Measurements from ENCODE around the gene PPDPF. TPM values are rescaled to one million over a fixed set of nuclear protein-coding genes. Genes with fewer than 3 reads are reported as not detected.

PPDPF gene
- total and polyA plus RNA-seq, 2 donors (not counting 1 experiment from before 2014, with no cell fraction given): 93.5 to 162 TPM

GRCh38 chr20:63543131-63543530, 22.6 kb downstream of the PPDPF start:
- Mint-ChIP-seq H3K9me3 (ENCODE audit: insufficient read depth) (no peaks in the 10 kb centered on the region), H3K4me1 (peaks cover 58% of the 10 kb centered on the region), H3K27me3 (no peaks in the 10 kb centered on the region), H3K27ac (peak overlapping the region; percentile 89), H3K4me3 (peak overlapping the region; percentile 74)
- no peaks in the 10 kb centered on the region for H3K9me3 ChIP-seq (ENCODE audit: control extremely low read depth in 1 of 3, control insufficient read depth in 2 of 3, insufficient read depth in 1 of 3, low read length in 2 of 3)
- intact Hi-C loops (cut with micrococcal nuclease): no loop called here
- H3K79me2 ChIP-seq (ENCODE audit: control insufficient read depth, insufficient read depth, low read length): no peaks in the 10 kb centered on the region
- H3K9ac ChIP-seq (ENCODE audit: low read length): no peak overlapping the region
- peaks cover 0 to 2% (median 0%) of the 10 kb centered on the region in 4 experiments for H3K27me3 ChIP-seq (replicated peaks in 1 of 4; ENCODE audit: control extremely low read depth in 1 of 4, control insufficient read depth in 3 of 4, insufficient read depth in 4 of 4, low read length in 3 of 4)
- WGBS (ENCODE audit: insufficient coverage): 91% methylated on average over 10 of the region's 10 CpGs
- ChIA-PET POLR2A (interaction anchor here (0.6 to 2.1 kb wide), 6 partner anchors 9 to 91 kb away, joined by 3 to 11 read pairs (median 6); partner anchors contain the start of genes FNDC11 and GMEB2), CTCF (interaction anchor here (1.6 to 2.8 kb wide), 2 partner anchors 9 to 47 kb away, joined by 4 to 10 read pairs; no protein-coding TSS in a partner anchor)
- no peaks in the 10 kb centered on the region for H4K20me1 ChIP-seq (ENCODE audit: control insufficient read depth, insufficient read depth, low read length, poor library complexity, severe bottlenecking)
- peak overlapping the region; percentile 56 for H3K4me2 ChIP-seq (replicated peaks; ENCODE audit: low read depth, low read length, poor library complexity, severe bottlenecking)
- H3K27ac ChIP-seq (ENCODE audit: low read length in 2 of 2): peak overlapping the region in 1 of 2 donors; percentile 22
- H2AFZ ChIP-seq (ENCODE audit: insufficient read depth, low read depth, low read length, poor library complexity, severe bottlenecking): no peak overlapping the region
- peak overlapping the region in 1 of 5 experiments; percentile 4 for H3K4me3 ChIP-seq (ENCODE audit: control extremely low read depth in 1 of 5, extremely low read depth in 1 of 5, insufficient read depth in 1 of 5, low read depth in 2 of 5, low read length in 4 of 5)
- no peak for TF ChIP-seq CTCF (IDR thresholded peaks at IDR 0.05)
- TF ChIP-seq EZH2 (IDR thresholded peaks at IDR 0.05; ENCODE audit: borderline replicate concordance, insufficient read depth, low read depth, low read length, poor library complexity, severe bottlenecking): no peak
- H3K36me3 ChIP-seq (replicated peaks in 1 of 2; ENCODE audit: control extremely low read depth in 1 of 2, control insufficient read depth in 1 of 2, extremely low read depth in 1 of 2, insufficient read depth in 2 of 2, low read length in 1 of 2): no peaks in the 10 kb centered on the region
- ATAC-seq (ENCODE audit: low read depth): peak; percentile 16
- DNase-seq: no peak
- peaks cover 44 to 75% of the 10 kb centered on the region in 2 donors for H3K4me1 ChIP-seq (ENCODE audit: control insufficient read depth in 2 of 2, insufficient read depth in 2 of 2, low read length in 2 of 2)

- DNase-seq: no peak
- ChIA-PET POLR2A (interaction anchor here (2.0 to 2.1 kb wide), 2 partner anchors 9 to 11 kb away, joined by 8 to 11 read pairs; partner anchors contain the start of gene FNDC11), CTCF (interaction anchor here (1.6 to 2.8 kb wide), 2 partner anchors 9 to 47 kb away, joined by 4 to 10 read pairs; no protein-coding TSS in a partner anchor)
- no peak for ATAC-seq (ENCODE audit: low read depth)
- Histone ChIP-seq H4K20me1 (ENCODE audit: control insufficient read depth, insufficient read depth, low read length, poor library complexity, severe bottlenecking) (no peaks in the 10 kb centered on the region), H3K9ac (ENCODE audit: low read length) (no peak overlapping the region), H3K27me3 (replicated peaks in 1 of 4; ENCODE audit: control extremely low read depth in 1 of 4, control insufficient read depth in 3 of 4, insufficient read depth in 4 of 4, low read length in 3 of 4) (peaks cover 0 to 3% (median 1%) of the 10 kb centered on the region in 4 experiments), H2AFZ (ENCODE audit: insufficient read depth, low read depth, low read length, poor library complexity, severe bottlenecking) (no peak overlapping the region), H3K4me2 (replicated peaks; ENCODE audit: low read depth, low read length, poor library complexity, severe bottlenecking) (peak overlapping the region; percentile 56), H3K27ac (ENCODE audit: low read length in 2 of 2) (no peak overlapping the region), H3K9me3 (ENCODE audit: control extremely low read depth in 1 of 3, control insufficient read depth in 2 of 3, insufficient read depth in 1 of 3, low read length in 2 of 3) (no peaks in the 10 kb centered on the region), H3K79me2 (ENCODE audit: control insufficient read depth, insufficient read depth, low read length) (no peaks in the 10 kb centered on the region), H3K4me3 (ENCODE audit: control extremely low read depth in 1 of 5, extremely low read depth in 1 of 5, insufficient read depth in 1 of 5, low read depth in 2 of 5, low read length in 4 of 5) (no peak overlapping the region), H3K36me3 (replicated peaks in 1 of 2; ENCODE audit: control extremely low read depth in 1 of 2, control insufficient read depth in 1 of 2, extremely low read depth in 1 of 2, insufficient read depth in 2 of 2, low read length in 1 of 2) (no peaks in the 10 kb centered on the region), H3K4me1 (ENCODE audit: control insufficient read depth in 2 of 2, insufficient read depth in 2 of 2, low read length in 2 of 2) (peaks cover 45 to 75% of the 10 kb centered on the region in 2 donors)
- H3K4me1 Mint-ChIP-seq: peaks cover 56% of the 10 kb centered on the region
- H3K27ac Mint-ChIP-seq: peak overlapping the region; percentile 28
- H3K27me3 Mint-ChIP-seq: no peaks in the 10 kb centered on the region
- WGBS (ENCODE audit: insufficient coverage): 94% methylated on average over 6 of the region's 6 CpGs
- no peaks in the 10 kb centered on the region for H3K9me3 Mint-ChIP-seq (ENCODE audit: insufficient read depth)
- intact Hi-C loops (cut with micrococcal nuclease): no loop called here
- TF ChIP-seq CTCF (IDR thresholded peaks at IDR 0.05) (no peak), EZH2 (IDR thresholded peaks at IDR 0.05; ENCODE audit: borderline replicate concordance, insufficient read depth, low read depth, low read length, poor library complexity, severe bottlenecking) (no peak)
- no peak overlapping the region for H3K4me3 Mint-ChIP-seq
Measured at GRCh38 chr20:63543733-63544132, 23.2 kb downstream of the PPDPF start.

Measured in B cell (primary cell).